Fibroblast of villous mesenchyme (primary cell): Measurements from ENCODE around the gene AOPEP. TPM values are rescaled to one million over a fixed set of nuclear protein-coding genes. Genes with fewer than 3 reads are reported as not detected.

Source experiments
- DNase-seq: peaks from one replicate; pipeline ENCODE4 v3.0.0-alpha.2; 2010; ENCODE audit warnings: low read depth
- H3K4me3 ChIP-seq: 2 replicates; pipeline ENCODE4 v1.5.1; 2011; ENCODE audit warnings: low read depth, mild to moderate bottlenecking, low read length
- CTCF ChIP-seq: IDR thresholded peaks from 2 replicates; pipeline ENCODE4 v1.5.1; 2012; ENCODE audit warnings: low read depth, mild to moderate bottlenecking, low read length; ENCODE audit not compliant: insufficient read depth
- total RNA-seq: library from RNA; depleted of rRNA; stranded (reverse); fragments of >200 nt; gene quantifications from 2 replicates; pipeline ENCODE4 v1.2.3, GENCODE V29; 2012

The AOPEP gene
- total RNA-seq, 1 donor, result 153 TPM

- DNase-seq, result no peak
- no peak overlapping the region for H3K4me3 ChIP-seq
- TF ChIP-seq CTCF, result no peak
Observed at GRCh38 chr9:95105519-95106287, 379.2 kb downstream of the AOPEP start.

- DNase-seq, result peak; percentile 61
- no peak overlapping the region for H3K4me3 ChIP-seq
- no peak for TF ChIP-seq CTCF
Observed at GRCh38 chr9:95107001-95107749, 380.7 kb downstream of the AOPEP start.

GRCh38 chr9:95107976-95108375 is 381.5 kb downstream of the AOPEP start:
- peak; percentile 53 for DNase-seq
- H3K4me3 ChIP-seq, result no peak overlapping the region
- no peak for TF ChIP-seq CTCF

GRCh38 chr9:95108777-95109176 is 382.3 kb downstream of the AOPEP start:
- no peak for TF ChIP-seq CTCF
- no peak overlapping the region for H3K4me3 ChIP-seq
- no peak for DNase-seq

- TF ChIP-seq CTCF, result no peak
- H3K4me3 ChIP-seq, result no peak overlapping the region
- no peak for DNase-seq
Observed at GRCh38 chr9:95109456-95109855, 383.0 kb downstream of the AOPEP start.

- H3K4me3 ChIP-seq, result no peak overlapping the region
- no peak for DNase-seq
- no peak for TF ChIP-seq CTCF
Observed at GRCh38 chr9:95110921-95111525, 384.5 kb downstream of the AOPEP start.
